ENCODE measurements around the gene VPS11.

Gene VPS11

DNA sequence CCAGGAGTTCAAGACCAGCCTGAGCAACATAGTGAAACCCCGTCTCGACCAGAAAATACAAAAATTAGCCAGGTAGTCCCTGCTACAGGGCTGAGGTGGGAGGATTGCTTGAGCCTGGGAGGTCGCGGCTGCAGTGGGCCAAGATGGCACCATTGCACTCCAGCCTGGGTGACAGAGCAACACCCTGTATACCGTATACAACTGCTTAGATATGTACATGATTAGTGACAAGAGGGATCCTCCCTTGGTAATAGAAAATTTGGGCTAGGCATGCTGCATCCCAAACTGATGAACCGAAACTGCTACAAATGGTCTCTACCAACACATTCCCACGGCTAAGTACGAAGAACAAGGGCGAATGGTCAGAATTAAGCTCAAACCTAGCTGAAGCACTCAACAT lies 24.7 kb upstream of the VPS11 start:
- no peak for TF ChIP-seq CTCF (IDR thresholded peaks at IDR 0.05; ENCODE audit: control extremely low read depth, extremely low read depth, low read depth, missing control alignments)
- no peak for DNase-seq (ENCODE audit: extremely low spot score)
- CTCF ChIA-PET: interaction anchor here (1.4 to 5.6 kb wide), 4 partner anchors 8 to 295 kb away, joined by 3 to 47 read pairs (median 14); partner anchors contain the start of genes HYOU1 and SLC37A4
- POLR2A ChIA-PET: interaction anchor here (1.4 kb wide), 1 partner anchor 25 kb away, joined by 4 read pairs; the partner anchor contains the start of gene VPS11

DNA sequence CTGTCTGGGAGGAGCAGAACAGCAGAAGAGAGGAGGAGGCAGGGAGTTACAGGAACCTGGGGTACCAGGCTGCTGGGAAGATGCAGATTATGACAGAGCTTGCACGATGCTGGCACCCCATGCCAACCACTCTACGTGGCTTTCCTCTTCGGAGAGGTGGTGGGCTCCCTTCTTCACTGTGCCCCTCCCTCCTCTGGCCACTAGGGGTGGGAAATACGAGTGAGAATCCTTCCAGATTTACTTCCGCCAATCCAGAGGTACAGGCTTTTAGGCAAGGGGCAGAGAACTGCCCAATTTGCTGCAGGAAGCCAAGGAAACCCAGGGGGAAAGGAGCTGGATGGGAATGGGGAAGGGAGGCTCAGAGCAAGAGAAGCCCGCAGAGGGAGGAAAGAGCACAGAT lies 22.9 kb upstream of the VPS11 start:
- POLR2A ChIA-PET: interaction anchor here (1.2 kb wide), 1 partner anchor 57 kb away, joined by 4 read pairs; the partner anchor contains the start of gene DPAGT1
- no peak for TF ChIP-seq CTCF (IDR thresholded peaks at IDR 0.05; ENCODE audit: control extremely low read depth, extremely low read depth, low read depth, missing control alignments)
- CTCF ChIA-PET: interaction anchor here (4.3 to 5.6 kb wide), 2 partner anchors 11 to 13 kb away, joined by 19 to 47 read pairs; partner anchors contain the start of genes HYOU1 and SLC37A4
- no peak for DNase-seq (ENCODE audit: extremely low spot score)

DNA sequence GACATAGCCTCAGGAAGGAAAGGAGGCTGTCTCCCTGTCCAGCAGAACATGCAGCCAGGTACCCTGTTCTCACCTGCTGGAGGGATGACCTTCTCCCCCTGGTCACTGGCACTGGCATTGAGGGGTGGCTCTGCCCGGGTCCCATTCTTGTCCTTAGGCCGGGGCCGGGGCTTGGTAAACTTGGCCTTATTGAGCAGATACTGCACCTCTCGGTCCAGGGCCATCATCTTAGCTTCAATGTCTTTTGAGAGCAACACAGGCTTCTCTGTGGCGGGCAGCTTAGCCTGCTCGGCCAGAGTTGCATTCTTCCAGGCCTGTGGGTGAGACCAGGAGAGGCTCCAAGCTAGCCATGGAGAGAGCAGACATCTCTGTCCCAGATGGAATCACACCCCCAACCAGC lies 21.1 kb upstream of the VPS11 start:
- DNase-seq (ENCODE audit: extremely low spot score): no peak
- ChIA-PET CTCF (interaction anchor here (1.1 to 5.6 kb wide), 4 partner anchors 11 to 276 kb away, joined by 3 to 47 read pairs (median 7); partner anchors contain the start of genes HYOU1 and SLC37A4), POLR2A (interaction anchor here (0.5 to 1.7 kb wide), 3 partner anchors 10 to 269 kb away, joined by 5 read pairs; partner anchors contain the start of gene HYOU1)
- no peak for TF ChIP-seq CTCF (IDR thresholded peaks at IDR 0.05; ENCODE audit: control extremely low read depth, extremely low read depth, low read depth, missing control alignments)

DNA sequence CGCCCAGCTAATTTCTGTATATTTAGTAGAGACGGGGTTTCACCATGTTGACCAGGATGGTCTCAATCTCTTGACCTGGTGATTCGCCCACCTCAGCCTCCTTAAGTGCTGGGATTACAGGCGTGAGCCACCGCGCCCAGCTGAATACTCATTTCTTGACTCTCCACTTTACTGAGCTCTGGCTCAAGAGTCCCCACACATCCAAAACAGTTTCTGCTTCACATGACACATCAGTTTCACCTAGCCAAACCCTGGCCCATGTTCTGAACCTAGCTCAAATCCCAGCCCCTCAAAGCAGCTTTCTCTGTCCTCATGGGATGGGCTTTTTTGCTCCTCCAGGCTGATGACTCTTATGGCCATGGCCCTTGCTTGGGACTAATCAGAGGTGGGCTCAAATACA lies 20.4 kb upstream of the VPS11 start:
- no peak for TF ChIP-seq CTCF (IDR thresholded peaks at IDR 0.05; ENCODE audit: control extremely low read depth, extremely low read depth, low read depth, missing control alignments)
- POLR2A ChIA-PET: interaction anchor here (0.5 to 1.7 kb wide), 3 partner anchors 9 to 332 kb away, joined by 5 read pairs; partner anchors contain the start of gene HYOU1
- CTCF ChIA-PET: interaction anchor here (0.9 to 5.6 kb wide), 7 partner anchors 10 to 275 kb away, joined by 3 to 47 read pairs (median 4); partner anchors contain the start of genes HYOU1, SLC37A4 and VPS11
- DNase-seq (ENCODE audit: extremely low spot score): no peak

GRCh38 chr11:119048644-119049043 lies 19.0 kb upstream of the VPS11 start:
- no peak for DNase-seq (ENCODE audit: extremely low spot score)
- ChIA-PET POLR2A (interaction anchor here (0.6 to 0.9 kb wide), 2 partner anchors 8 to 19 kb away, joined by 3 read pairs; partner anchors contain the start of gene VPS11), CTCF (interaction anchor here (1.2 to 2.4 kb wide), 5 partner anchors 9 to 30 kb away, joined by 3 to 10 read pairs (median 4); partner anchors contain the start of genes HYOU1 and VPS11)
- no peak for TF ChIP-seq CTCF (IDR thresholded peaks at IDR 0.05; ENCODE audit: control extremely low read depth, extremely low read depth, low read depth, missing control alignments)

GRCh38 chr11:119049081-119049480 lies 18.5 kb upstream of the VPS11 start:
- ChIA-PET CTCF (interaction anchor here (1.2 to 2.4 kb wide), 4 partner anchors 13 to 29 kb away, joined by 3 to 9 read pairs (median 4); partner anchors contain the start of gene VPS11), POLR2A (interaction anchor here (0.6 kb wide), 1 partner anchor 18 kb away, joined by 3 read pairs; the partner anchor contains the start of gene VPS11)
- DNase-seq (ENCODE audit: extremely low spot score): no peak
- TF ChIP-seq CTCF (IDR thresholded peaks at IDR 0.05; ENCODE audit: control extremely low read depth, extremely low read depth, low read depth, missing control alignments): no peak

Measured in GM10248 (cell line).